Fibroblast of lung (primary cell): Measurements from ENCODE around the gene PPP1R9B. TPM values are rescaled to one million over a fixed set of nuclear protein-coding genes. Genes with fewer than 3 reads are reported as not detected.

Experiments
- DNase-seq, 2 donors: peaks; one replicate each; pipeline versions ENCODE4 v3.0.0 to v3.0.0-alpha.2; 2010; ENCODE audit warnings: low read depth in 2 of 2
- H2AFZ ChIP-seq: 2 replicates; pipeline ENCODE4 v1.5.1; 2012; ENCODE audit warnings: low read length, control low read depth, inconsistent platforms
- H3K27ac ChIP-seq: 2 replicates; pipeline ENCODE4 v1.5.1; 2011; ENCODE audit warnings: low read length, control low read depth; ENCODE audit not compliant: insufficient read depth
- H3K27me3 ChIP-seq: 2 replicates; pipeline ENCODE4 v1.5.1; 2011; ENCODE audit warnings: mild to moderate bottlenecking, low read length; ENCODE audit not compliant: control insufficient read depth, insufficient read depth
- H3K36me3 ChIP-seq: 2 replicates; pipeline ENCODE4 v1.5.1; 2011; ENCODE audit warnings: low read length; ENCODE audit not compliant: control insufficient read depth, insufficient read depth
- H3K4me1 ChIP-seq: 2 replicates; pipeline ENCODE4 v1.5.1; 2011; ENCODE audit warnings: low read length; ENCODE audit not compliant: control insufficient read depth, insufficient read depth; ENCODE audit errors: extremely low read depth
- H3K4me2 ChIP-seq: 2 replicates; pipeline ENCODE4 v1.5.1; 2011; ENCODE audit warnings: low read length, control low read depth; ENCODE audit not compliant: insufficient read depth; ENCODE audit errors: extremely low read depth
- H3K4me3 ChIP-seq, 4 experiments: fragments of 200-600 bp in 1 of 4; sonication (generic) in 1 of 4; replicated peaks in 1 of 4; 2 replicates each; pipeline ENCODE4 v1.5.1; 2011 to 2016; ENCODE audit warnings: low read length in 4 of 4, low read depth in 3 of 4, mild to moderate bottlenecking in 3 of 4, control low read depth in 2 of 4, inconsistent platforms in 1 of 4, mixed read lengths in 1 of 4; ENCODE audit not compliant: insufficient read depth in 1 of 4; ENCODE audit errors: control extremely low read depth in 1 of 4
- H3K79me2 ChIP-seq: 2 replicates; pipeline ENCODE4 v1.5.1; 2012; ENCODE audit warnings: mild to moderate bottlenecking, low read length, inconsistent platforms; ENCODE audit not compliant: control insufficient read depth, insufficient read depth
- H3K9ac ChIP-seq: 2 replicates; pipeline ENCODE4 v1.5.1; 2011; ENCODE audit warnings: mild to moderate bottlenecking, low read length, control low read depth; ENCODE audit not compliant: insufficient read depth
- H3K9me3 ChIP-seq: 2 replicates; pipeline ENCODE4 v1.5.1; 2012; ENCODE audit warnings: low read depth, low read length; ENCODE audit not compliant: control insufficient read depth, insufficient read depth
- H4K20me1 ChIP-seq: 2 replicates; pipeline ENCODE4 v1.5.1; 2011; ENCODE audit warnings: low read length; ENCODE audit not compliant: control insufficient read depth, insufficient read depth; ENCODE audit errors: extremely low read depth
- EZH2 ChIP-seq: IDR thresholded peaks from 2 replicates; pipeline ENCODE4 v1.5.1; 2012; ENCODE audit warnings: low read length, control low read depth, mild to moderate bottlenecking; ENCODE audit errors: missing control alignments
- polyA plus RNA-seq, 2 donors: library from polyadenylated mRNA; depleted of rRNA in 1 of 2; stranded (reverse) in 1 of 2; unstranded in 1 of 2; fragments of >200 nt; gene quantifications; 2 replicates each; pipeline ENCODE4 v1.2.1, GENCODE V29; 2011 to 2012; ENCODE audit warnings: missing spikeins in 1 of 2
- total RNA-seq: library from RNA; depleted of rRNA; stranded (reverse); fragments of >200 nt; gene quantifications from 2 replicates; pipeline ENCODE4 v1.2.1, GENCODE V29; 2014
- TF ChIP-seq, protein P1 (sequence below), 2 donors: IDR thresholded peaks in 1 of 2; conservative IDR thresholded peaks in 1 of 2; 1 replicate in 1 of 2; 2 replicates in 1 of 2; pipeline ENCODE4 v1.5.1; 2011 to 2012; ENCODE audit warnings: low read length in 2 of 2, control low read depth in 1 of 2, inconsistent platforms in 1 of 2, low read depth in 1 of 2, mild to moderate bottlenecking in 1 of 2

The PPP1R9B gene
- total and polyA plus RNA-seq, 2 donors (not counting 1 experiment from before 2014, with no cell fraction given): 22.1 to 41.5 TPM

DNA sequence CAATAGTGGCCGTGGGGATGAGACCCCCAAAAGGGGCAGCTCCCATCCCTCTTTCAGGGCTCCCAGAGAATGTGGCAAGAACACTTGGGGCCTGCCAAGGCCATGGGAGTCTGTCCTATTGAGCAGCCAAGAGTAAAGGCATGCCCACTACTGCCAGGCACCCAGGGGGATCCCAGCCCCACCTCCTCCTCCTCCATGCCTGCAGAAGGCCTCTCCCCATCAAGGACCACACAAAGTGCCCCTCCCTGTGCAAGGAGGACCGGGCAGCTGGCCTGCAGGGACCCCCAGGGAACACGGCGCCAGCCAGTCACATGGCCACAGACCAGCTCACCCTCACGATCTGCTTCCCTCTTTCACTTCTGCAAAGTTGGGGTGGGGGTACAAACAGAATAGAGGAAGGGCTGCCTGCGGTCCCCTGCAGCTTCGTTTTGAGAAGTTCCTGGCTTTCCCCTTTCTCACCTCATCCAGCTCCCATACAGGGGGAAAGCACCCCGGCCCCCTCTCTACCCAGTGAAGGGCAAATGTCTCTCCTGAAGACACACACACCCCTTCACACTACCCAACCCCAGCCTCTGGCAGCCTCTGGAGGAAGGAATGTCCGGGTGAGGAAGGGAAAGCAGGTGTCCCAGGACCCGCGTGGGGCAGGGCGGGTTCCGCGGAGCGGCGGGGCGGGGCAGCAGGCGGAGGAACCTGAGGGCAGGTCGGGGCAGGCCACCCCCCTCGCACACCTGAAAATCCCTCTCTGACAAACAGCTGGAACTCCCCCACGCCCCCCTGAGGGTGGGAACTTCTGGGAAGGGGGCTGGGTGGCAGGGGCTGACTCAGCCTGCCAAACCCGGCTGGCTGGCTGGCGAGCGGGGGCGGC lies 2.0 kb downstream of the PPP1R9B start:
- H3K27ac ChIP-seq: peak overlapping the region; percentile 60
- TF ChIP-seq, protein P1, sequence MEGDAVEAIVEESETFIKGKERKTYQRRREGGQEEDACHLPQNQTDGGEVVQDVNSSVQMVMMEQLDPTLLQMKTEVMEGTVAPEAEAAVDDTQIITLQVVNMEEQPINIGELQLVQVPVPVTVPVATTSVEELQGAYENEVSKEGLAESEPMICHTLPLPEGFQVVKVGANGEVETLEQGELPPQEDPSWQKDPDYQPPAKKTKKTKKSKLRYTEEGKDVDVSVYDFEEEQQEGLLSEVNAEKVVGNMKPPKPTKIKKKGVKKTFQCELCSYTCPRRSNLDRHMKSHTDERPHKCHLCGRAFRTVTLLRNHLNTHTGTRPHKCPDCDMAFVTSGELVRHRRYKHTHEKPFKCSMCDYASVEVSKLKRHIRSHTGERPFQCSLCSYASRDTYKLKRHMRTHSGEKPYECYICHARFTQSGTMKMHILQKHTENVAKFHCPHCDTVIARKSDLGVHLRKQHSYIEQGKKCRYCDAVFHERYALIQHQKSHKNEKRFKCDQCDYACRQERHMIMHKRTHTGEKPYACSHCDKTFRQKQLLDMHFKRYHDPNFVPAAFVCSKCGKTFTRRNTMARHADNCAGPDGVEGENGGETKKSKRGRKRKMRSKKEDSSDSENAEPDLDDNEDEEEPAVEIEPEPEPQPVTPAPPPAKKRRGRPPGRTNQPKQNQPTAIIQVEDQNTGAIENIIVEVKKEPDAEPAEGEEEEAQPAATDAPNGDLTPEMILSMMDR (conservative IDR thresholded peaks at IDR 0.05 in 1 of 2, IDR thresholded peaks at IDR 0.05 in 1 of 2; ENCODE audit: low read depth in 1 of 2, low read length in 2 of 2): peak; percentile 9 to 31
- TF ChIP-seq EZH2: no peak
- peaks cover 9% of the 10 kb centered on the region for H3K36me3 ChIP-seq
- no peaks in the 10 kb centered on the region for H3K27me3 ChIP-seq
- peak overlapping the region; percentile 98 for H3K4me2 ChIP-seq
- peaks cover 70% of the 10 kb centered on the region for H3K79me2 ChIP-seq
- no peak overlapping the region for H2AFZ ChIP-seq
- DNase-seq: peak in 1 of 2 donors; percentile 53
- H3K9ac ChIP-seq: peak overlapping the region; percentile 65
- H3K4me3 ChIP-seq: peak overlapping the region; percentile 72 to 84 (median 79)
- no peaks in the 10 kb centered on the region for H4K20me1 ChIP-seq
- no peaks in the 10 kb centered on the region for H3K9me3 ChIP-seq
- H3K4me1 ChIP-seq: peaks cover 26% of the 10 kb centered on the region

DNA sequence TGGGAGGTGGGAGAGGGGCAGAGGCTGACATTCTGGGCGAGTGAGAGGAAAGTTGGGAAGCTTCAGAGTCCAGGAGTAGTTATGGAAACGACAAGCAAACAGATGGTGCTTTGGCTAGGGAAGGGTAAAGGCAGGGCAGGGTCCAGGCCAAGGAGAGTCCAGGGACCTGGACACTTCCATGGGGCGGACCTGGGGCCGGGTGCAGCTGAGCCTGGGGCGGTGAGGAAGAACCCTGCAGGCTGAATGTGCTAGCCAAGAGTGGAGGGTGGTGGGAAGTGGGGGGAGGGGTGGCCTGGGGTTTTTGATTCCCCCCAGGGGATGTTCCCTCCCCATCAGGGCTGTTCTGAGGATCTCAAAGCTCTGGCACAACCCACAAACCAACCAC lies 2.6 kb downstream of the PPP1R9B start:
- TF ChIP-seq EZH2: no peak
- TF ChIP-seq, protein P1 (conservative IDR thresholded peaks at IDR 0.05 in 1 of 2, IDR thresholded peaks at IDR 0.05 in 1 of 2; ENCODE audit: low read depth in 1 of 2, low read length in 2 of 2): no peak
- Histone ChIP-seq H3K79me2 (peaks cover 74% of the 10 kb centered on the region), H3K4me2 (peak overlapping the region; percentile 98), H2AFZ (no peak overlapping the region), H3K27me3 (no peaks in the 10 kb centered on the region), H3K4me3 (peak overlapping the region; percentile 72 to 84 (median 79)), H3K4me1 (peaks cover 26% of the 10 kb centered on the region), H3K9ac (peak overlapping the region; percentile 65), H3K27ac (peak overlapping the region; percentile 60), H3K9me3 (no peaks in the 10 kb centered on the region), H4K20me1 (no peaks in the 10 kb centered on the region), H3K36me3 (peaks cover 14% of the 10 kb centered on the region)
- DNase-seq: peak in 1 of 2 donors; percentile 31

DNA sequence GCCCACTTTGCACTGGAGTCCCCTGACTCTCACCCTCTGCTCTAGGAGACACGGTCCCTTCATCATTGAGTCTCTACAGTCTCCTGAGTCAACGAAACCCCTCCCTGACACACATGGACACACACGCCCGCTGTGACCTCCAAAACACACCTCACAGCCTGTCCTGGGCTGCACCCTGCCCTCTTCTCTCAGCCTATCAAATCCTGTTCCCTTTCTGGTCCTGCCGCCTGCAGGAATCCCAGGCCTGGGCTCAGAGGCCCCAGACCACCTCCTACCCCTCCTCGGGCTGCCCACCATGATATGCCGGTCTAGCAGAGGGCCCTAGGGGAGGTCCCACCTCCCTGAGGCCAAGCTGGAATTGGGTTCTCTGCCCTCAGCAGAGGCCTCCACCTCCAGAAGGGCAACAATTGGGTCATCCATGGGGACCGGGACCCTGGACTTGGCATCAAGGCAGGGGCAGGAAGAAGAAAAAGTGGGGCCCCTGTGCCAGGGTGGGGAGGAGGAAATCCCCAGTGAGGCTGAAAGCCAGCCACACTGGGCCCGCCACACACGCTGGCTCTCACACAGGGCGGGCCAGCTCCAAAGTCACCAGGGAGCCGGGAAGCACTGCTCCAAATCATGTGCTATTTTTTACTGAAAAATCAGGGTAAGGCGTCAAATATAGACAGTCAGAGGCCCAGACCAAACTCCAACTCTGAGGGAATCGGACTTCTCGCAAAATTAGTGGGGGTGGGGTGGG lies 3.4 kb downstream of the PPP1R9B start:
- H3K36me3 ChIP-seq: peaks cover 17% of the 10 kb centered on the region

More for the DNA sequence above, 3.4 kb downstream of the PPP1R9B start:
- Histone ChIP-seq H3K9me3 (no peaks in the 10 kb centered on the region), H3K27ac (peak overlapping the region; percentile 60), H3K79me2 (peaks cover 79% of the 10 kb centered on the region), H3K4me2 (peak overlapping the region; percentile 98), H3K4me1 (peaks cover 22% of the 10 kb centered on the region), H3K27me3 (no peaks in the 10 kb centered on the region), H3K4me3 (peak overlapping the region; percentile 72 to 84 (median 79)), H4K20me1 (no peaks in the 10 kb centered on the region), H2AFZ (no peak overlapping the region), H3K9ac (peak overlapping the region; percentile 4)
- TF ChIP-seq, protein P1 (conservative IDR thresholded peaks at IDR 0.05 in 1 of 2, IDR thresholded peaks at IDR 0.05 in 1 of 2; ENCODE audit: low read depth in 1 of 2, low read length in 2 of 2): no peak
- TF ChIP-seq EZH2: no peak
- DNase-seq: no peak
